Naive thymus-derived CD4-positive, alpha-beta T cell (primary cell): Measurements from ENCODE around the gene FGL2. TPM values are rescaled to one million over a fixed set of nuclear protein-coding genes. Genes with fewer than 3 reads are reported as not detected.

Experiments used
- ATAC-seq: fragments of 150-1000 bp; cut with Tn5 transposase; 2 replicates; pipeline ENCODE4 v1.10.0; 2021; ENCODE audit warnings: mild to moderate bottlenecking, moderate library complexity
- CTCF ChIA-PET: fragments of 350-600 bp; sonication (Branson Sonifier 250); formaldehyde crosslinking; loops from one replicate; lab custom pipeline; 2021; ENCODE audit warnings: antibody characterized with exemption; lab: Charles Lee
- POLR2A ChIA-PET: fragments of 350-600 bp; sonication (Branson Sonifier 250); formaldehyde crosslinking; loops from one replicate; lab custom pipeline; 2021; ENCODE audit warnings: antibody characterized with exemption, inconsistent platforms; lab: Charles Lee
- DNase-seq, 9 donors: peaks; one replicate each; pipeline versions ENCODE4 v3.0.0 to v3.0.0-alpha.2; 2020 to 2022; ENCODE audit warnings: mixed read lengths in 1 of 9
- H3K27ac ChIP-seq: one replicate; pipeline ENCODE4 v1.7.0; 2013; ENCODE audit warnings: mild to moderate bottlenecking, low read depth, low read length, moderate library complexity
- H3K27me3 ChIP-seq, 2 donors: one replicate each; pipeline ENCODE4 v1.7.0; 2013; ENCODE audit warnings: low read length in 2 of 2, mild to moderate bottlenecking in 2 of 2, moderate library complexity in 2 of 2; ENCODE audit not compliant: control insufficient read depth in 2 of 2, insufficient read depth in 2 of 2
- H3K36me3 ChIP-seq, 3 experiments: 1 replicate in 2 of 3; 2 replicates in 1 of 3; pipeline ENCODE4 v1.7.0; 2013; ENCODE audit warnings: low read length in 3 of 3, mild to moderate bottlenecking in 3 of 3, moderate library complexity in 1 of 3; ENCODE audit not compliant: insufficient read depth in 3 of 3, control insufficient read depth in 2 of 3
- H3K4me1 ChIP-seq, 2 donors: one replicate each; pipeline ENCODE4 v1.7.0; 2013; ENCODE audit warnings: low read length in 2 of 2, mild to moderate bottlenecking in 2 of 2, moderate library complexity in 1 of 2; ENCODE audit not compliant: control insufficient read depth in 2 of 2, insufficient read depth in 2 of 2
- H3K4me3 ChIP-seq: 2 replicates; pipeline ENCODE4 v1.7.0; 2013; ENCODE audit warnings: mild to moderate bottlenecking, low read length
- H3K9me3 ChIP-seq, 3 experiments: 1 replicate in 2 of 3; 2 replicates in 1 of 3; pipeline ENCODE4 v1.7.0; 2013; ENCODE audit warnings: low read length in 3 of 3; ENCODE audit not compliant: control insufficient read depth in 2 of 3
- H3K27ac Mint-ChIP-seq, 9 donors: one replicate each; pipeline ENCODE4 v1.8.0; 2020 to 2022; ENCODE audit warnings: mixed read lengths in 9 of 9, mild to moderate bottlenecking in 8 of 9, moderate library complexity in 5 of 9, inconsistent platforms in 2 of 9
- H3K27me3 Mint-ChIP-seq, 5 donors: one replicate each; pipeline ENCODE4 v1.8.0; 2021 to 2022; ENCODE audit warnings: mixed read lengths in 5 of 5, mild to moderate bottlenecking in 1 of 5
- H3K36me3 Mint-ChIP-seq, 5 donors: one replicate each; pipeline ENCODE4 v1.8.0; 2020 to 2022; ENCODE audit warnings: mixed read lengths in 5 of 5, mild to moderate bottlenecking in 3 of 5, inconsistent platforms in 1 of 5
- H3K4me1 Mint-ChIP-seq, 7 donors: one replicate each; pipeline ENCODE4 v1.8.0; 2020 to 2022; ENCODE audit warnings: mixed read lengths in 7 of 7, mild to moderate bottlenecking in 3 of 7, inconsistent platforms in 1 of 7
- H3K4me3 Mint-ChIP-seq, 10 donors: one replicate each; pipeline ENCODE4 v1.8.0; 2020 to 2022; ENCODE audit warnings: mild to moderate bottlenecking in 10 of 10, mixed read lengths in 10 of 10, moderate library complexity in 6 of 10, inconsistent platforms in 2 of 10
- H3K9me3 Mint-ChIP-seq, 11 donors: one replicate each; pipeline ENCODE4 v1.8.0; 2020 to 2022; ENCODE audit warnings: mixed read lengths in 11 of 11, mild to moderate bottlenecking in 4 of 11, inconsistent platforms in 1 of 11, moderate library complexity in 1 of 11
- intact Hi-C, 2 donors: fragments of 100-400 bp; cut with micrococcal nuclease; formaldehyde crosslinking; loops; one replicate each; pipeline ENCODE4 v1.15.1; 2023
- polyA plus RNA-seq, 2 donors: library from polyadenylated mRNA; unstranded; fragments of 300-500 nt; fragmentation: Illumina TruSeq; gene quantifications; one replicate each; pipeline ENCODE4 v1.2.3, GENCODE V29; 2021
- total RNA-seq, 6 experiments: library from RNA in 5 of 6; stranded (reverse) in 5 of 6; gene quantifications; 1 replicate in 5 of 6; 2 replicates in 1 of 6; pipeline ENCODE4 v1.2.3 and lab custom pipeline; 2021 to 2026

FGL2 gene
- total and polyA plus RNA-seq, 7 experiments from 2014 or later: 0.22 to 129 (median 3.0) TPM

GRCh38 chr7:77244222-77244934 lies 44.8 kb upstream of the FGL2 start:
- peaks cover 4 to 21% (median 9%) of the 10 kb centered on the region in 7 donors for H3K4me1 Mint-ChIP-seq
- H3K4me3 Mint-ChIP-seq: no peak overlapping the region
- H3K9me3 Mint-ChIP-seq: peaks cover 0 to 2% (median 0%) of the 10 kb centered on the region in 11 donors
- DNase-seq: no peak
- peaks cover 0 to under 1% (median 0%) of the 10 kb centered on the region in 5 donors for H3K27me3 Mint-ChIP-seq
- ATAC-seq: no peak
- POLR2A ChIA-PET: no interaction called here
- no peaks in the 10 kb centered on the region for H3K27me3 ChIP-seq
- peaks cover 0 to 3% of the 10 kb centered on the region in 2 donors for H3K4me1 ChIP-seq
- no peak overlapping the region for H3K4me3 ChIP-seq
- no peaks in the 10 kb centered on the region for H3K36me3 ChIP-seq
- H3K9me3 ChIP-seq: no peaks in the 10 kb centered on the region
- H3K36me3 Mint-ChIP-seq: peaks cover 0 to 14% (median 10%) of the 10 kb centered on the region in 5 donors
- intact Hi-C loops: no loop called here
- CTCF ChIA-PET: no interaction called here
- H3K27ac ChIP-seq: no peak overlapping the region
- no peak overlapping the region for H3K27ac Mint-ChIP-seq

DNA sequence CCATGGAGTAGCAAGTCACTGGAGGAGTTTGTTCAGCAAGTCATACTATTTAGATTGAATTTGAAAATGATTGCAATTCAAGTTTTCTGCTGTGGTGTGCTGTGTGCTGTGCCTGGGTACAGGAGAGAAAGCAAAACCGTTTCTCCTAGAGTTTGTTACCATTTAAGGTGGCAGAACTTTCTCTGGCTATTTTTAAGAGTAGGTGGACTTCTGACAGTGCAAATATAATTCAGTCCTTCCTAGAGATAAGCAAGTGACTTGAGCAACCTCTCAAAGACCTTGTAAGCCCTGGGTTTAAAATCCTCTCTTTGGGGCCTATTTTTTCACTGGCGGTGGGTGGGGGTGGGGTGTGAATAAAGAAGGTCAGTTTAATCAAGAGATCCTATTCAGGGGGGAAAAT lies 42.9 kb upstream of the FGL2 start:
- DNase-seq (no peak), ATAC-seq (no peak)
- Mint-ChIP-seq H3K27ac (no peak overlapping the region), H3K4me3 (no peak overlapping the region), H3K27me3 (no peaks in the 10 kb centered on the region), H3K9me3 (peaks cover 0 to 6% (median 0%) of the 10 kb centered on the region in 11 donors), H3K36me3 (peaks cover 0 to 25% (median 21%) of the 10 kb centered on the region in 5 donors), H3K4me1 (peaks cover 13 to 29% (median 16%) of the 10 kb centered on the region in 7 donors)
- Histone ChIP-seq H3K27me3 (no peaks in the 10 kb centered on the region), H3K36me3 (no peaks in the 10 kb centered on the region), H3K4me3 (no peak overlapping the region), H3K27ac (no peak overlapping the region), H3K9me3 (no peaks in the 10 kb centered on the region), H3K4me1 (peaks cover 0 to 8% of the 10 kb centered on the region in 2 donors)
- intact Hi-C loops: no loop called here
- CTCF ChIA-PET: no interaction called here
- POLR2A ChIA-PET: no interaction called here

DNA sequence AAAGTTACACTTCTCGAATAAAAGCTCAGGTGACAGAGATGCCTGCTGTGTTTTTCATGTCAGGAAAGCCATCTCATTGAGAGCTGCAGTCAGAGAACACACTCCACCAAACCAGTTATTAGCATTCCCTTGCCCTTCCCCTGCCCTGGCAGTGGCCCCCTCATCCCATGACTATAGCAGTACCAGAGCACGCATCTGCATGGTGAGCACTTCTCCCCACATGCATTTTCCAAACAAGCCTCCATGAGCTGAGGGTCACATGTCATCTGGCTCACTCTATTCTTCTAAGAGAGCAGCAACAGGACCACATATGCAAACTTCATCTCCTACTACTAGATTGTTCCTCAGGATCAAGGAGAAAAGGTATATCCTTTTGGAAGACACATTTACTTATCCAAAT lies 42.4 kb upstream of the FGL2 start:
- Mint-ChIP-seq H3K4me3 (no peak overlapping the region), H3K36me3 (peaks cover under 1 to 28% (median 23%) of the 10 kb centered on the region in 5 donors), H3K9me3 (peaks cover 0 to 6% (median 0%) of the 10 kb centered on the region in 11 donors), H3K27ac (peak overlapping the region in 1 of 9 donors; percentile 69), H3K27me3 (no peaks in the 10 kb centered on the region), H3K4me1 (peaks cover 13 to 29% (median 16%) of the 10 kb centered on the region in 7 donors)
- H3K4me3 ChIP-seq: no peak overlapping the region
- H3K27ac ChIP-seq: no peak overlapping the region
- DNase-seq (no peak), ATAC-seq (no peak)
- no peaks in the 10 kb centered on the region for H3K9me3 ChIP-seq
- ChIA-PET CTCF (no interaction called here), POLR2A (no interaction called here)
- H3K4me1 ChIP-seq: peaks cover 0 to 8% of the 10 kb centered on the region in 2 donors
- H3K27me3 ChIP-seq: no peaks in the 10 kb centered on the region
- intact Hi-C loops: no loop called here
- H3K36me3 ChIP-seq: no peaks in the 10 kb centered on the region

DNA sequence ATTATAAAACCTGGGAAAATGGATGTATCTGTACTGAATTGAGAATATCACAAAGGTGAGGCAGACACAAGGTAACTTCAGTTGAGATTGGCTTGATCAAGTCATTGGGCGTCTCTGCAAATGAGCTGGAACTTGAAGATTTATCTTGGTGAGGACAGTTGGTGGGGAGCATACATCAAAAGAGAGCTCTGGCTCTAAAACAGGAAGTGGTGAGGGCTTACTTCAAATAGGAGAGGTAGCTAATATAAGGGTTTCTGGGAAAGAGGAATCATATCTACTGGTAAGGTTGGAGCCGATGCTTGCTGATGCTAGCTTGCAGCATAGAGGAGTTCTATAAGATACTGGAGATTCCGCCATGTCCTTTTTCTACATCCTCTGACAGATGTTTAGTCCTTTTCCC lies 39.9 kb upstream of the FGL2 start:
- peaks cover 0 to 2% (median 0%) of the 10 kb centered on the region in 3 experiments for H3K36me3 ChIP-seq
- H3K9me3 Mint-ChIP-seq: peaks cover 0 to 6% (median 0%) of the 10 kb centered on the region in 11 donors
- peak overlapping the region in 1 of 9 donors; percentile 31 for H3K27ac Mint-ChIP-seq
- no peak overlapping the region for H3K4me3 ChIP-seq
- H3K9me3 ChIP-seq: no peaks in the 10 kb centered on the region
- H3K4me1 Mint-ChIP-seq: peaks cover 13 to 20% (median 16%) of the 10 kb centered on the region in 7 donors
- H3K4me3 Mint-ChIP-seq: peak overlapping the region in 3 of 10 donors; percentile 5 to 59 (median 7)
- H3K36me3 Mint-ChIP-seq: peaks cover 4 to 32% (median 31%) of the 10 kb centered on the region in 5 donors
- H3K27me3 Mint-ChIP-seq: no peaks in the 10 kb centered on the region
- CTCF ChIA-PET: interaction anchor here (1.0 kb wide), 1 partner anchor 8 kb away, joined by 5 read pairs; no protein-coding TSS in a partner anchor
- H3K27ac ChIP-seq: no peak overlapping the region
- H3K27me3 ChIP-seq: no peaks in the 10 kb centered on the region
- intact Hi-C loops: no loop called here
- H3K4me1 ChIP-seq: peaks cover 0 to 8% of the 10 kb centered on the region in 2 donors
- DNase-seq: no peak
- no peak for ATAC-seq
- POLR2A ChIA-PET: no interaction called here

DNA sequence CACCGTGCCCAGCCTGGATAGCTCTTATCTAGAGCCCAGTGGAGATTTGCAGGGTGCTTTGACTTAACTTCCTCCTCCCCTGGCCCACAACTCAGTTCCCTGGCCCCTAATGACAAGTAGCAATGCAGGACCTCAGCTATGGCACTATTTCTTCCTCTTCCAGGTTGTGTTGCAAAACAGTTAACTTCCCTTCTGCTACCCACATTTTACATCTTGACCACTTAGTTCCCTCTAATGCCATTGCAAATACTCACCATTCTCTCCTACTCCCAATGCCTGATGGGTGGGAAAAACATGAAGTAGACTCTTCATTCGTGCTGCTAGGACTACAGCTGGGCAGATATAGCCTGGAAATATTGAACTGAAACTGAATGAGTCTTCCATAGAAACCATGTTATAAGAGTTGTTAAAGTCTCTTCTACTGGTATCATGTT lies 39.1 kb upstream of the FGL2 start:
- Histone ChIP-seq H3K27me3 (no peaks in the 10 kb centered on the region), H3K4me3 (no peak overlapping the region), H3K27ac (no peak overlapping the region), H3K9me3 (no peaks in the 10 kb centered on the region), H3K36me3 (peaks cover 0 to 2% (median 0%) of the 10 kb centered on the region in 3 experiments), H3K4me1 (peaks cover 0 to 8% of the 10 kb centered on the region in 2 donors)
- Mint-ChIP-seq H3K9me3 (peaks cover 0 to 6% (median 0%) of the 10 kb centered on the region in 11 donors), H3K4me3 (peak overlapping the region in 1 of 10 donors; percentile 7), H3K27ac (no peak overlapping the region), H3K27me3 (no peaks in the 10 kb centered on the region), H3K36me3 (peaks cover 4 to 35% (median 31%) of the 10 kb centered on the region in 5 donors), H3K4me1 (peaks cover 13 to 20% (median 16%) of the 10 kb centered on the region in 7 donors)
- DNase-seq (no peak), ATAC-seq (peak; percentile 82)
- CTCF ChIA-PET: interaction anchor here (1.0 to 1.5 kb wide), 2 partner anchors 8 to 14 kb away, joined by 4 to 7 read pairs; no protein-coding TSS in a partner anchor
- POLR2A ChIA-PET: no interaction called here
- intact Hi-C loops: no loop called here

GRCh38 chr7:77235276-77235675 lies 35.7 kb upstream of the FGL2 start:
- peaks cover 13 to 16% (median 15%) of the 10 kb centered on the region in 7 donors for H3K4me1 Mint-ChIP-seq
- H3K9me3 ChIP-seq: peaks cover 0 to 8% (median 0%) of the 10 kb centered on the region in 3 experiments
- H3K4me1 ChIP-seq: peaks cover 0 to 8% of the 10 kb centered on the region in 2 donors
- intact Hi-C loops: no loop called here
- ATAC-seq (no peak), DNase-seq (no peak)
- H3K27me3 Mint-ChIP-seq: peaks cover 0 to 6% (median 0%) of the 10 kb centered on the region in 5 donors
- H3K4me3 Mint-ChIP-seq: no peak overlapping the region
- no peak overlapping the region for H3K27ac ChIP-seq
- peaks cover 2 to 16% (median 9%) of the 10 kb centered on the region in 11 donors for H3K9me3 Mint-ChIP-seq
- ChIA-PET CTCF (interaction anchor here (1.8 kb wide), 1 partner anchor 12 kb away, joined by 7 read pairs; no protein-coding TSS in a partner anchor), POLR2A (interaction anchor here (0.7 kb wide), 1 partner anchor 100 kb away, joined by 3 read pairs; no protein-coding TSS in a partner anchor)
- peaks cover 0 to 2% (median 0%) of the 10 kb centered on the region in 3 experiments for H3K36me3 ChIP-seq
- H3K27me3 ChIP-seq: no peaks in the 10 kb centered on the region
- H3K36me3 Mint-ChIP-seq: peaks cover 11 to 45% (median 35%) of the 10 kb centered on the region in 5 donors
- no peak overlapping the region for H3K4me3 ChIP-seq
- H3K27ac Mint-ChIP-seq: peak overlapping the region in 1 of 9 donors; percentile 68
